A673 (cell line): ENCODE measurements around the gene CLASP2.

Source experiments
- CTCF ChIP-seq: fragments of 300-800, 200-600 bp; sonication (generic); conservative IDR thresholded peaks from 2 replicates; pipeline ENCODE4 v1.5.1; 2017; ENCODE audit warnings: low read depth, mild to moderate bottlenecking, antibody characterized with exemption, low read length, moderate library complexity, mixed read lengths
- EZH2 ChIP-seq: fragments of 200-600 bp; sonication (generic); IDR thresholded peaks from 2 replicates; pipeline ENCODE4 v1.6.1; 2017; ENCODE audit warnings: borderline replicate concordance, low read depth, mild to moderate bottlenecking, mixed read lengths, antibody characterized with exemption, low read length; ENCODE audit not compliant: poor library complexity, severe bottlenecking

GRCh38 chr3:33577588-33577987 lies 140.5 kb downstream of the CLASP2 start:
- TF ChIP-seq CTCF (no peak), EZH2 (no peak)
